ENCODE data around the gene PSMD1.

DNA sequence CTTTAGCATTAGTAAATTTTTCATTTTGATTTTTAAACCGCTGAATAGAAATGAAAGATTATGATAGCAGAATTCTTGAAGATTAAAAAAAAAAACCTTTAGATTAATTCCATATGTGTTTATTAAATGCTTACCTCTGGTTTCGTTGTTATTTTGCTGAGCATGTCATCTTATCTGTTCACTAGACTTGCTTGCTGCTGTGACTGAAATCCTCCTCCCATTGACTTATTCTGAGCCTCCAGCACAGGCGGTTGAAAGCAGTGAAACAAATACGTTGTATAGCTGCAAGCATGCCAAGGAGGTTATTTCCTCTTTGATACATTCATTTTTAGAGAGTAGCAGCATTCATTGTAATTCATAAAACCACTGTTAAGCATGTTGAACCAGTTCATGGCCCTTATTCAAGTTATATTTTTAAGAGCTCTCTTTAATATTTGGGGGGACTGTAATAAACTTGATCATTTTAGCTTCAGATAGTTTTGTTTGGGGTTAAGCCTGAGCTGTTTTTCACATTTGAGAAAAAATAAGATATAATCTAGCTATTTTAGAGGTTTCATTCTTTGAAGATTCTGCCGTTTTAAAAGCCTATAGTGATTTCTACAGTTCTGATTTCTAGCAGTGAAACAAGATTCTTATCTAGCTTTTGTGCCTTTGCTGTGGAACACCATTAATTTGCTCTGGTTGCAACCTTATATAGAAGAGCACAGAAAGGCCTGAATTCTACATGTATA is 68.3 kb downstream of the PSMD1 start, which contains the start of gene HTR2B:
- TF ChIP-seq, protein P1, sequence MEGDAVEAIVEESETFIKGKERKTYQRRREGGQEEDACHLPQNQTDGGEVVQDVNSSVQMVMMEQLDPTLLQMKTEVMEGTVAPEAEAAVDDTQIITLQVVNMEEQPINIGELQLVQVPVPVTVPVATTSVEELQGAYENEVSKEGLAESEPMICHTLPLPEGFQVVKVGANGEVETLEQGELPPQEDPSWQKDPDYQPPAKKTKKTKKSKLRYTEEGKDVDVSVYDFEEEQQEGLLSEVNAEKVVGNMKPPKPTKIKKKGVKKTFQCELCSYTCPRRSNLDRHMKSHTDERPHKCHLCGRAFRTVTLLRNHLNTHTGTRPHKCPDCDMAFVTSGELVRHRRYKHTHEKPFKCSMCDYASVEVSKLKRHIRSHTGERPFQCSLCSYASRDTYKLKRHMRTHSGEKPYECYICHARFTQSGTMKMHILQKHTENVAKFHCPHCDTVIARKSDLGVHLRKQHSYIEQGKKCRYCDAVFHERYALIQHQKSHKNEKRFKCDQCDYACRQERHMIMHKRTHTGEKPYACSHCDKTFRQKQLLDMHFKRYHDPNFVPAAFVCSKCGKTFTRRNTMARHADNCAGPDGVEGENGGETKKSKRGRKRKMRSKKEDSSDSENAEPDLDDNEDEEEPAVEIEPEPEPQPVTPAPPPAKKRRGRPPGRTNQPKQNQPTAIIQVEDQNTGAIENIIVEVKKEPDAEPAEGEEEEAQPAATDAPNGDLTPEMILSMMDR (IDR thresholded peaks at IDR 0.05): no peak
- TF ChIP-seq POLR2AphosphoS5 (IDR thresholded peaks at IDR 0.05): no peak
- no peak for TF ChIP-seq POLR2A (IDR thresholded peaks at IDR 0.05)

Measured in prostate gland (tissue), 2 donors.